Stimulated activated CD8-positive, alpha-beta memory T cell treated with anti-CD3 and anti-CD28 coated beads, Interleukin-15, amount 100 ng/mL, for 24 hours (primary cell): Measurements from ENCODE around the gene MAST4.
"Not testable (repeated sequence)": the region's sequence is repeated elsewhere in the genome, so short reads cannot be mapped to it uniquely, and the experiment has no call there.

Source experiments
- DNase-seq: peaks from one replicate; pipeline ENCODE4 v3.0.0-alpha.2; 2020; ENCODE audit warnings: low read depth

The MAST4 gene

GRCh38 chr5:66810848-66811261 lies 214.7 kb downstream of the MAST4 start:
- no peak for DNase-seq

- no peak for DNase-seq
Measured at GRCh38 chr5:66812291-66812690, 216.1 kb downstream of the MAST4 start.

- no peak for DNase-seq
Measured at GRCh38 chr5:66813306-66813705, 217.1 kb downstream of the MAST4 start.

DNA sequence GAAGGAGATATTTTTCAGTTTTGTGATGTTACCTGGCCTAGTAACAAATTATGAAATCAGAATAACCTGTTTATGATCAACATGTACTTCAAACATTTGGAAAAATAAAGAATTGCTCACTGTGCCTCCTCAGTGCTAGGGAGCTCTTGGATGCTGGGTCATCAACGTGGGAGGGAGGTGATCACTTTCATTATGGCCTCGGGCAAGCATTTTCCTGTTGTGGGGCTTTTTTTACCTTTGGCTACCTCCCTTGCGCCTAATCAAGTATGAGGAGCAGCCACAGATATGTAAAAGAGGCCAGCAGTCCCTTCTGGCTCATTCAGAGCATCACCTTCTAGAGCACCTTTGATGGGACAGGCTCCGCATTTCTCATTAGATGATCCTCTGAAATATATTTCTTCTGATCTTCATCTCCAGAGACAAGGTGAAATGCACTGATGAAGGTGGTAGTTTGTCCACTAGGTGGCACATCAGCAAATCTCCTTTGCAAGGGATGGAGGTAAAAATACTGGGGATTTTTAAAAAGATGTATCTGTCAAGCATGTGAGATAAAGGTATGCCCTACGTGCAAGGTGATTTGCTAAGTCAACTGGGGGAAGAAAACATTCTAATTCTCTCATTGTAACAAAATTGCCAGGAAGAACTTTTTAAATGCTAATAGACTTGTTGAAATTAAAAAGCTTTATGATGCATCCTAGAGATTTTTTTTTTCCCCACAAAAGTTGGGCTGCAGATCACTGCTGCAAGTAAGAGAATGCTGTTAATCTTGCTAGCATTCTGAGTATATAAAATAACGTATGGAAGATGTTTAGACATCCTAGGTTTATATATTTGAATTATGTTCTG lies 218.2 kb downstream of the MAST4 start:
- no peak for DNase-seq

DNA sequence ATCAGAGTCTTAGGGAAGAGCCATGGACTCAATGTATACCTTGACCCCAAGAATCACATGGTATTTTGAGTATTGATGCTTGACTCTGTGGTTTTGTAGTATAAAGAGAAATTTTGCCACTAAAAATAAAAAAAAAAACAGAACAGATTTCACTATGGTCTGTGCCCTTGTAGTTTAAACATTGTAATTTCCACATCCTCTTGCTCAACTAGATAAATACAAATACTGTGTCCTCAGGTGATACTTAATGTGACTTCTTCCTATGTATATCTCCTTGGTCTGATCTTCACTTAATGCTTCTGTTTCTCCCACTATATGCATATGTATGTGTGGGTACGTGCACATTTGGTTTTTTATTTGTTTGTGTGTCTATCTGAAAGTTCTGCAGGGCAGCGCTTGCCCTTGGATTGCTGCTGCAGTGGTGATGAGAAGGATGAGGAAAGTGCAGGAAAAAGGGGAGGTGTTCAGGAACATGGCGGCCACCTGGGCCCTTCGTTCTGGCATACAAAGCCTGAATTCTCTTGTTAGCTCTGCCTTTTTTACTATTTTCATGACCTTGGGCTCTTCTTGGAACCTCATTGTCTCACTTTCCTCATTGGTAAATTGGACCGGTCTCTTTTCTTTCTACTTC lies 222.2 kb downstream of the MAST4 start:
- DNase-seq, result no peak

GRCh38 chr5:66818935-66819328 lies 222.7 kb downstream of the MAST4 start:
- no peak for DNase-seq

DNA sequence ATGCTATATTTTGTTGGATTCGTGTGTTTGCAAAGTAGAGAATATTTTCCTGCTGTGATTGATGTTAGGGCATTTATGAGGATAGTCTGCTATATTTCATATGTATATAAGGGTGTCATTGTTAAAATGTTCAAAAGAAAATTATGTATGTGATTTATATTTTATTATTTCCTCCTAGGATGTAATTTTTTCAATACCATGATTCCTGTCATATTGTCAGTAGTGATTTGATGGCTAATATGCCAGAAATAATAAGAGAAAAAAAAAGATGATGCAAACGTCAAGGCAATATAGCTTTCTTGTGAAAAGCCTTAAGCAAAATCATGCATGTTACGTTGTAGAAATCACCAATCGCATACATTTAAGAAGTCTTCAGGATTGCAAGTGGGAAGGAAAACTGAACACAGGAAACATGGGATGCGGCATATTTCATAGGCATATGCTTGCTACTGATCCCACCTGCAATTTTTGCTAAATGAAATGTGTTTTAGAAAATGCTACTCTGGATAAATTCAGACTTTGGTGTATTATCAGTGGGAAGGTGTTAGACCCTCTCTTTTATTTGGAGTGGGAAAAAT lies 224.5 kb downstream of the MAST4 start:
- DNase-seq, result no peak

GRCh38 chr5:66821688-66822429 lies 225.7 kb downstream of the MAST4 start:
- DNase-seq, result no peak

DNA sequence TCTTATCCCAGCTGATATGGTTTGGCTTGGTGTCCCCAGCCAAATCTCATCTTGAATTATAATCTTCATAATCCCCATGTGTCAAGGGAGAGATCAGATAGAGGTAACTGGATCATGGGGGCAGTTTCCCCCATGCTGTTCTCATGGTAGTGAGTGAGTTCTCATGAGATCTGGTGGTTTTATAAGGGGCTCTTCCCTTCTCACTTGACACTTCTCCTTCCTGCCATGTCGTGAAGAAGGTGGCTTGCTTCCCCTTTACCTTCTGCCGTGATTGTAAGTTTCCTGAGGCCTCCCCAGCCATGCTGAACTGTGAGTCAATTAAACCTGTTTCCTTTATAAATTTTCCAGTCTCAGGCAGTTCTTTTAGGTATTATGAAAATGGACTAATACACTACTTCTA lies 226.7 kb downstream of the MAST4 start:
- not testable (repeated sequence) for DNase-seq

- DNase-seq, result no peak
Measured at GRCh38 chr5:66824476-66824875, 228.3 kb downstream of the MAST4 start.

GRCh38 chr5:66826263-66826662 lies 230.1 kb downstream of the MAST4 start:
- DNase-seq, result no peak

- DNase-seq, result no peak
Measured at GRCh38 chr5:66826696-66827095, 230.5 kb downstream of the MAST4 start.

- DNase-seq, result no peak
Measured at GRCh38 chr5:66828046-66828547, 231.9 kb downstream of the MAST4 start.

- no peak for DNase-seq
Measured at GRCh38 chr5:66828548-66829357, 232.6 kb downstream of the MAST4 start.

- no peak for DNase-seq
Measured at GRCh38 chr5:66829358-66829674, 233.1 kb downstream of the MAST4 start.

DNA sequence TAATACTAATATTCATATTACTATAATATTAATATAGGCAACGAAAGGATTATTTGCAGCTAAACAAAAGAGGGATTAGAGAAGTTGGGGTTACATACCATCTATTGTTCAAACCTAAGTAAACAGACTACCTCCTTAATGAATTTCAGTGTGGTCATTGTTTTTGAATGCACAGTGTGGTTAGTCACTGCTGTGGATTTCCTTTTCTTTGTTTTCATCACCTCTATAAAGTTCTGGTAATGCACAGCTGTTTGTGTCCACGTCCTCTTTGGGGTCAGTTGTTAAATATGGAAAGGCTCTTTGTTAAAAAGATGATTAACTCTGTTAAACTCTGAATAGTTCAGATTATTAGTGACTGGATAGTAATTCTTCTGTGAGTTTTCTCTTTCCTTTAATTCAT lies 233.6 kb downstream of the MAST4 start:
- no peak for DNase-seq

DNA sequence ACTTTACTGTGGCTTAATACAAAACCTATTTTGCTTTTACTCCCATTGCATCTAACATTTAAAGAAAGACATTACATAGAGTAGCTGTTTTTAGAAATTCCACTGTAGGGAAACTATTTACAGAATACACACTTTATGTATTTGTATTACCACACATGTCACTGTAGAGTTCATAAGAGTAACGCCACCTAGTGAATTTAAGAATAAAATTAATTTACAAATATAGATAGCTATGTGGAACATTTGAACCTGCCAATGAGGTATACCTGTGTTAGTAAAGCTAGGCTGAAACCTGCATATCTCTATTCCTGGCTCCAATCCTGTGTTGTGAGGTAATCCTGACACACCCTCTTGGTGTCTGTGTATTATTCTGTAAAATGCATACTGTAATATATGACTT lies 234.4 kb downstream of the MAST4 start:
- DNase-seq, result no peak

DNA sequence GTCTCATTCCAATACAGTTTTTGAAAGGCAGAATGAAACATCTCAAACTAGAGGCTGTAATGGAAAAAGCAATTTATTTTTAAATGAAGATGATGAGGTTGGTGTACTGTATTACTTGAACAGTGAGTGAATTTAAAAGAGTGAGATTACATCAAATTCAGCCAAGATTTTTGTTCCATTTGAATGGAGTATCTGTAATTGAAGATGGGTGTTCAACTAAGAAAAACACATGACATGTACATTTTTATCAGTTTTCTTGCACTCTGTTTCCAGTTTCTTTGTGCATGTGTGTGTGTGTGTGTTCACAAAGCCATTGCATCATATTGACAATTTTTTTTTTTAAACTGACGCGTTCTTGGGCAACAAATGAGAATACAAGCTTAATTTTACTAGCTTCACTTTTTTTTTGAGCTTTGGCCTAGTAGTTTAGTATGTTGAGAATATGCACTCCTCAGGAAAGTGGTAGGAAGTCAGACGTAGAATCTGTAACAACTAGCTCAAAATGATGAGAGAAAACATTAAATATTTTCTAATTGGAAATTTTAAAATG lies 243.5 kb downstream of the MAST4 start:
- DNase-seq, result no peak

GRCh38 chr5:66840511-66841013 lies 244.4 kb downstream of the MAST4 start:
- DNase-seq, result no peak

GRCh38 chr5:66841264-66841663 lies 245.1 kb downstream of the MAST4 start:
- no peak for DNase-seq

DNA sequence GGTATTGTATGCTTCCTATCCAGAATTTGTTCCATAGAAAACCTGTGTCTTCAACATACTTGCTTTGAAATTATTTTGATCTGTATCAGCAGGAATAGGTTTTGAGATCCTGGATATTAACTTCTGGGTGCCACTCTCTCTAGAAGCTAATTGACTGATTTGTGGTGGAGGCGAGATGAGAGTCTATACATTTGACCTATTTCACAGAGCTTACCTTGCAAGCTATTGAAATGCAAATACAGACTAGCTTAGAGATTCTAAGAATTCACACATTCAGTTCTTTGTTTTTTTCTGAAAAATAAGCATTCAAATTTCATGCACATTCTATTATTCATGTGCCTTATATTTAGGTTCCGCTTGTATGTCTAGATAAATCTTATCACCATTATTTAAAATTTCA lies 246.3 kb downstream of the MAST4 start:
- no peak for DNase-seq
